Stimulated activated CD4-positive, alpha-beta T cell treated with anti-CD3 and anti-CD28 coated beads, TNF-alpha, amount 100 ng/mL, for 48 hours (primary cell): ENCODE data around the gene TPX2.
"Not testable (repeated sequence)": the region's sequence is repeated elsewhere in the genome, so short reads cannot be mapped to it uniquely, and the experiment has no call there.

Source experiments
- DNase-seq, 3 donors: peaks; one replicate each; pipeline ENCODE4 v3.0.0-alpha.2; 2020; ENCODE audit warnings: low read depth in 3 of 3

The TPX2 gene

GRCh38 chr20:31811796-31812728 is 73.0 kb downstream of the TPX2 start:
- DNase-seq = no peak

- DNase-seq = no peak
Measured at GRCh38 chr20:31813611-31814010, 74.5 kb downstream of the TPX2 start.

- not testable (repeated sequence) for DNase-seq
Measured at GRCh38 chr20:31814142-31814541, 75.1 kb downstream of the TPX2 start.

GRCh38 chr20:31815408-31816188 is 76.5 kb downstream of the TPX2 start:
- DNase-seq = no peak

GRCh38 chr20:31816221-31816620 is 77.1 kb downstream of the TPX2 start:
- no peak for DNase-seq

GRCh38 chr20:31817461-31817860 is 78.4 kb downstream of the TPX2 start:
- DNase-seq = no peak

- no peak for DNase-seq
Measured at GRCh38 chr20:31818376-31818908, 79.4 kb downstream of the TPX2 start.

GRCh38 chr20:31819083-31819784 is 80.1 kb downstream of the TPX2 start, which contains the start of gene MYLK2:
TSS of gene MYLK2 (plus strand) at chr20:31819356. CDS start at chr20:31819581, 225 bp downstream.
- no peak for DNase-seq

- no peak for DNase-seq
Measured at GRCh38 chr20:31820228-31820627, 81.1 kb downstream of the TPX2 start.

GRCh38 chr20:31821427-31821826 is 82.3 kb downstream of the TPX2 start:
- no peak for DNase-seq

- DNase-seq = peak; percentile 48 to 65 (median 55)
Measured at GRCh38 chr20:31822421-31823330, 83.6 kb downstream of the TPX2 start.

- no peak for DNase-seq
Measured at GRCh38 chr20:31823360-31824124, 84.5 kb downstream of the TPX2 start.

GRCh38 chr20:31824125-31824485 is 85.0 kb downstream of the TPX2 start:
- no peak for DNase-seq

- no peak for DNase-seq
Measured at GRCh38 chr20:31824554-31825313, 85.6 kb downstream of the TPX2 start.

GRCh38 chr20:31826074-31826473 is 87.0 kb downstream of the TPX2 start:
- no peak for DNase-seq

- no peak for DNase-seq
Measured at GRCh38 chr20:31827059-31827458, 88.0 kb downstream of the TPX2 start.

GRCh38 chr20:31828016-31828415 is 88.9 kb downstream of the TPX2 start:
- DNase-seq = not testable (repeated sequence)

GRCh38 chr20:31829731-31830130 is 90.6 kb downstream of the TPX2 start:
- no peak for DNase-seq

- DNase-seq = no peak
Measured at GRCh38 chr20:31830406-31830981, 91.4 kb downstream of the TPX2 start.
